Activated CD4-positive, alpha-beta T cell treated with anti-CD3 and anti-CD28 coated beads, Interleukin-2, amount 50 U/mL, for 16 hours (primary cell): ENCODE measurements around the gene GLIS2.
A peak's percentile ranks its signal among the peaks of the same experiment; 100 is the strongest.

Experiments used
- DNase-seq: peaks from one replicate; pipeline ENCODE4 v3.0.0-alpha.2; 2020

Gene GLIS2

DNA sequence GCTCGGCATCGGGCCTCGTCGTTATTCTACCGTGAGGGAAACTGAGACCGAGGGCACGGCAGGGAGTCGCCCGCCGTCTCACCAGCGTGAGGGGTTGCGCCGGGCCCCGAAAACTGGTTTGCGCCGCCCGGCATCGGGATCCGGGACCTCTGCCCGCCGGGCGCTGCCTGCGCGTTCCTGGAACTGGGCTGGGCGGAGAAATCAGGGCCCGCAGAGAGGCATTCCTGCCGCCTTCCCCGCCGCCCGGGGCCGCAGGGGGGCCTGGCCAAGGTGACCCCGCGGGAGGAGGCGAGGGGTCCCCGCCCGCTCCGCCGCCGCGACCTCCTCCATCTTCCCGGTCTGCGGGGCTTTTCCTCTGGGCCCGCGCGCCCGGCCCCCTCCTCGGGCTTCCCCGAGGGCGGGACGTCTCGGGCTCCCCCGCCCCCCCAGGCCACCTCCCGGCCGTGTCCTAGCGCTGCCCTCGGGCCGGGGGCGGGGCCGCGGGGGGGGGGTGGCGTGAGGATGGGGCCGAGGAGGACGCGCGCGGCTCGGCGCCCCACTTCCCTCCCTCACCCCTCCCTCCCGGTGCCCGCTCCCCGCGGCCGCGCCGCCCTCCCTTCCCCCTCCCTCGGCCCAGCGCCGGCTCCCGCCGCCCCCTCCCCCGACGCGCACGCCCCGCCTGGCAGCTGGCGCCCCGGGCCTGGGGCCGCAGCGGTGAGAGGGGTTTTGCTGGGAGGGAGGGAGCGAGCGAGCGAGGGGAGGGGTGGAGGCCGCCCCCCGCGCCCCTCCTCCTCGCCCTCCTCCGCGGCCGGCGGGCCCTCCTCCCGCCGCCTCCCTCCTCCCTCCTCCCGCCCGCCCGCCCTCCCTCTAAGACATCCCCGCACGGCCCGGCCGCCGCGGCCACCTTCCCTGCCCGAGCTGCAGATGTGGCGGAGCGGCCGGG is at the start of gene GLIS2:
GLIS2 (plus strand) TSS at position 882 of the 922 bp plus-strand sequence. CDS start 16,214 bp downstream, outside the sequence.
- no peak for DNase-seq

DNA sequence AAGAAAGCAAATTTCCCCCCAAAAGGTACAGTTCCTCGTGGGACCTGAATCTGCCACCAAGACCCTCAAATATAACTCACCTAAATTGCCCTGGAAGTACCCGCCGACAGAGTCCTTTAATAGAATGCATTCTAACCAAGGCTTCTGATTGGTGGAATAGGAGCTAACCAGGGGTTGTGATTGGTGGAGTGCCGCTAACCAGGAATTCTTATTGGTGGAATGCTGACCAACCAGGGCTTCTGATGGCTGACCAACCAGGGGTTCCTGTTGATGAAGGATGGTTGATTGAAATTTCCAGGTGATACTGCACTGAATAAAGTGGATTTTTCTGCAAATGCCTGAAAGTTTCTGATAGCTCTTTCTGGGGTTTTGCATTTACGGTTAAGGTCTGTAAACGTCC is 49.5 kb upstream of the GLIS2 start:
- DNase-seq, result peak; percentile 14

DNA sequence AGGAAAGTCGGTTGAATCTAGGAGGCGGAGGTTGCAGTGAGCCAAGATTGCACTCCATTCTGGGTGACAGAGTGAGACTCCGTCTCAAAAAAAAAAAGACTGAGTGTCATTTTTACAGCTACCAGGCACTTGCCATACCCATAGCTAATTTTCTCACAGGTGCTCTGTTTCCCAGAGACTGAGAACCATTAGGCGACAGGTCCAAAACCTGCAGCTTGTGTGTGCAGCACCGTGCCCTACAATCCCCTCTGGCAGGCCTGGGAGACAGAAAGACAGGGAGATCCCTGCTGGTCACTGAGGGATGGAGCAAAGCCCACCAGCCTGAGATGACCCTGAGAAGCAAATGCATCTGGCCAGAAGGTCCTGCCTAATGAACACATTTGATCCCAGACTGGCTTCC is 45.8 kb upstream of the GLIS2 start:
- no peak for DNase-seq

DNA sequence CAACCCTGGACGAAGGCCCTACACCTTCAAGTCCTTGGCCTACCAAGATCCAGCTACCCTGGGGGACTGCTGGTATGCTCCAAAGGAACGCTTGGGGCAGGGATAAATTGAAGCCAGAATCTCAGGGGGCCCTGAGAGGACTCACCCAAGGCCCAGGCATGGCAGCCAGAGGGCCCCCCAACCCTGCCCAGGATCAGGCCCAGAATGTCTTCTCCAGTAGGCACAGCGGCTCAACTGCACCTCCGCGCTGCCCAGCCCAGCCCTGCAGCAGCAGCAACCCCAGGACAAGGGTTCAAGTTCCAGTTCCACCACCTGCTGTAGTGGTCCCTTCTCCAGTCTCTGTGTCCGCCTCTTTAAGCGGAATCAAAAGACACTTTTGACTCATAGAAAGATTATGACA is 45.3 kb upstream of the GLIS2 start:
- DNase-seq, result peak; percentile 4

DNA sequence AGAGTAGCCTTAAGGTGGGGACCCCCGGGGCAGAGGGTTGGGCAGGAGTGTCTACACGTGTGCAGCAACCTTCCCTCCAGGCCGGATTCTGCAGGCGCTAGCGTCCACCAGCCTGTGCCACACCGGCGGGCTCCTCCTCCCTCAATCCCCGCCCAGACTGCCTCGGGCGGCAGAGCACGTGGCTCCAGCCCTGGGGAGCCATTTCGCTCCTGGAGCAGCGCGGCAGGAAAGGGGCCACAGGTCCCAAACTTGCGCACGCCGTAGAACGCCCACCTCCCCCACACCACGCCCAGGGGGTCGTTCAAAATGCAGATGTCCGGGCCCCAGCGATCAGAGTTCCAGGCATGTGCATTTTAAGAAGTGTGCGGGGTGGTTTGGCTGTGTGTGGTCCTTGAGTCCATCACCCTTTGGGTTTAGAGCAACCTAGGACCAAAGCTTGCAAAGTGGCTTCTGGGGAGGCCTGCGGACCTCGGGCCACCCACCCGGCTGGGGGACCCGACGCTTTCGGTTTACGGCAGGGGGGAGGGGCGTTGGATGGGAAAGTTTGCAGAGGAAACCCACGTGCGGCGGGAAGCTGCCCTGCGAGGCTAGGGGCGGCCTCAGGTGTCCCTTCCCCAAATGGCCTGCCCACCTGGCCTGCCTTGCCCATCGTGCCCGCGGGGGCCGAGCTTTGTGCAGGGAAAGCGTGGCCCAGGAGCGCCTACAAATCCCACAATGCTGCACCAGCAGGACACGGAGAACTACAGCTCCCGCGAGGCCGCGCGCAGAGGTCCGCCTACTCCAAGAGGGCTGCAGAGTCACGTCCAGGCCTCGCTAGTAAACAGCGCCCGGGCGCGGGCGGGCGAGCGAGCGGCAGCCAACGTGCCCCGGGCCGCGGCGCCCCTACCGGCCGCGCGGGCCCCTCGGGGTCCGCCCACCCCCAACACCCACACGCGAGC is 44.4 kb upstream of the GLIS2 start:
- DNase-seq, result peak; percentile 94

DNA sequence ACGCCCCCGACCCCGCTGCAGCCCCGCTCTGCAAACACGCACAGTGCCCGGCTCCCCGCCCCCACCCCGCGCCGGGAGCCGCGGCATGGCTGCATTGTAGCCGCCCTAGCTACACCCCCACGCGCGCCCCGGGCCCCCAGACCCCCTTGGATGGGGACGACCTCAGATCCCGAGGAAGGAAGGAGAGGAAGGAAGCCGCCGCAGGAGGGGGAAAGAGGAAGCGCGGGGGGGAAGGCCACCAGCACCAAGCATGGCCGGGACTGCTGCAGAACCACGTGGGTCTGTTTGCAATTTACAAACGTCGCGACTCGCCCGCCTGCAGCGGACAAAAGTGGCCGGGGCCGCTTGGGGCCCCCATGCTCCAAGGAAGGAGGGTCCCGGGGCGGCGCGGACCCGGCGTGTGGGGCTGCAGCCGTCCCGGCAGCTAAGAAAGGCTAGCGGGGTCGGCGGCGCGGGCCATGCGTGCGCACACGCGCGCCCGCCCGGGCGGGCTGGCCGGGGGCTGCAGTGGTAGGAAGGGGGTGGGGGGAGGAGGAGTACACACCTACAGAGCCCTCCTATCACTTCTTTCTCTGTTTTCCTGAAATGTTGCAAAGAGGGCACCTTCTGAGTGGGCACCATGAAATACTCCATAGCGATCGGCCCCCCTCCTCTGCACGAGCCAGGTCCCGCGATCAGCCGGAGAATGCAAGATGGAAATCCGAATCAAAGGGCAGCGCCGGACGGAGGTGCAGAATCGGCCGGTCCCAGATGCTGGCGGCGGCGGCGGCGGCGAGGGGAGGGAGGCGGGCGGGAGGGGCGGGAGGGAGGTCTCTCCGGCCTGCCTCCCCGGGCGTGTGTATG is 43.5 kb upstream of the GLIS2 start:
- peak; percentile 50 for DNase-seq

DNA sequence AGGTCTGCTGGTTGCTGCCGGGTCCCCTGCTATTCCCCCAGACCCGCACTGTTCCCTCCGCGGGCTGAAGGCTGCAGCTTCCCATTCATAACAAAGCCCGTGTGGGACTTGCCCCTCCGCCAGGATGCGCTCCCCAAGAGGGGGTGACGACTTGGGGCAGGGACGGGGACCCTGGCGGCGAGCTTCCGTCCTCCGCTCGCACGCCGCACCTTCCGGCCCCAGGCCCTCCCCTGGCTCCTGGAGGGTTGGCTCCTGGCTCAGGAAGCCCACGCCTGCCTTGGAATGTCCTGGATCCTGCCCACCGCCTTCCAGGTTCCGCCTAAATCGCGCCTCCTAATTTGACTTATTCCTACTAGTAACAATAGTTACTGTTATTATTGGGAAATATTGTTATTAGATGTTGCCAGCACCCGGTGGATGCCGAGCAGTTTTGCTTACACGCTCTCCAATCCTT is 42.0 kb upstream of the GLIS2 start:
- peak; percentile 61 for DNase-seq

DNA sequence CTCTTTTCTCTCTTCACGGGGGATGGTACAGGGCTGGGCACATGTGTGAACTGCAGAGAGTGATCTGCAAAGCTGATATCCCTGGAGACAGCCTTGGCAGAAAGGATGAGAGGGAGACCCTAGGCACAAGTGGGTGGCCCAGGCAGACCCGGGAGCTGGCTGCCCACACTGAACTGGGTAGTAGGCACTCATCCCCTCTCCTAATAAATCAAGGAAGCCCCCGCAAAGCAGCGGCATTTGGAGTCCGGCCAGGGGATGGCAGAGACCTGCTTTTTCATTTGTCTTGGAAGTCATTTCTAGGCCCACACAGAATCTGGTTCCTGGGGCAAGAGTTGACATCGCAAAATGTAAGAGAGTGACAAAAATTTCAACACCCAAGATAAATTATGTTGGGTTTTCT is 40.0 kb upstream of the GLIS2 start:
- no peak for DNase-seq

DNA sequence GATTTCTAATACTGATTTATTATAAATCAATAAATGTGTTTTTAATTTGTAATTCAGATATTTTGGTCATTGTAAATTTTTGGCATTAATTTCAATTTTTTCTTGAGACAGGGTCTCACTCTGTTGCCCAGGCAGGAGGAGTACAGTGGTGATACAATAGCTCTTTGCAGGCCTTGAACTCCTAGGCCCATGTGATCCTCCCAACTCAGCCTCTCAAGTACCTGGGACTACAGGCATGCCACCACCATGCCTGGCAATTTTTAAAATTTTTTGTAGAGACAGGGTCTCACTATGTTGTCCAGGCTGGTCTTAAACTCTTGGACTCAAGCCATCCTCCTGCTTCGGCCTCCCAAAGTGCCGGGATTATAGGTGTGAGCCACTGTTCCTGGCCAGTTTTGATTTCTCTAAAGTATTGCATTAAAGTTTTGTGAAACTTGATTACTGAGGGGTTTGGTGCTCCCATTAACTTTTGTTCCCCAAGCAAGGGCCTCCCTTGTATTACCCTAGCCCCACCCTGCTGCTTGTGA is 37.8 kb upstream of the GLIS2 start:
- no peak for DNase-seq

DNA sequence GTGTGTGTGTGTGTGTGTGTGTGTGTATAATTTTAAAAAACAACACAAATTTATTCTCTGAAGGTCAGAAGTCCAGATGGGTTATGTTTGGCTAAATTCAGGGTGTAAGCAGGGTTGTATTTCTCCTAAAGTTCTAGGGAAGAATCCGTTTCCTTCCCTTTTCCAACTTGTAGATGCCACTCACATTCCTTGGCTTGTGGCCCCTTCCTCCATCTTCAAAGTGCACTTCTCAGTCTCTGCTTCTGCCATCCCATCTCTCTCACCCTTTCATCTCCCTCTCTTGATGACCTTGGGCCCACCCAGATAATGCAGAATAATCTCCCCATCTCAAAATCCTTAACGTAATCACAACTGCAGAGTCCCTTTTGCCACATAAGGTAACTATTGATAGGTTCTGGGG is 35.2 kb upstream of the GLIS2 start:
- no peak for DNase-seq

DNA sequence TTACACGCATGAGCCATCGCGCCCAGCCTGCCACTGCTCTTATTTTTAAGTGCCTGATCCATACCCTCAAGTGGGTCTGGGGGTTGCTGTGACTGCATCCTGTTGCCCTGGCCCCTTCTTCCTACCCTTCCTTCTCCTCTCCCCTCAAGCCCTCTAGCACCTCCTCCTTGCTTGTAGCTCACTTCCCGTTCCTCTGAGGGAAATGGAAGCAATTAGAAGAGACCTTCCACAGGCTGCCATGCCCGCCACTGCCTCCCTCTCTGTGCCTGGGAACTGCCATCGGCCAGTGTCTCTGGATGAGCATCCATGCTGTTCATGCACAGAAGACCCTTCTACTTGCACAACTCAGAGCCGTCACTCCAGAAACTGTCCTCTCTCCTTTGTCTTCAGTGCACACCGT is 32.4 kb upstream of the GLIS2 start:
- DNase-seq, result no peak

DNA sequence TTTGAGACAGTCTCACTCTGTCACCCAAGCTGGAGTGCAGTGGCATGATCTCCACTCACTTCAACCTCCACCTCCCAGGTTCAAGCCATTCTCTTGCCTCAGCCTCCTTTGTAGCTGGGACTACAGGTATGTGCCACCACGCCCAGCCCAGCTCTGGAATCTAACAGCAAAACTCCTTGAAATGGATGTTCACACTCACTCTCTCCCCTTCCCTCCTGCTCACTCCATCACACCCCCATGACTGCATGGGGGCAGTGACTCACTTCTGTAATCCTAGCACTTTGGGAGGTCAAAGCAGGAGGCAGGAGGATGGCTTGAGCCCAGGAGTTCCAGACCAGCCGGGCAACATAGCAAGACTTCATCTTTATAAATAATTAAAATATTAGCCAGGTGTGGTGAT is 31.9 kb upstream of the GLIS2 start:
- no peak for DNase-seq

DNA sequence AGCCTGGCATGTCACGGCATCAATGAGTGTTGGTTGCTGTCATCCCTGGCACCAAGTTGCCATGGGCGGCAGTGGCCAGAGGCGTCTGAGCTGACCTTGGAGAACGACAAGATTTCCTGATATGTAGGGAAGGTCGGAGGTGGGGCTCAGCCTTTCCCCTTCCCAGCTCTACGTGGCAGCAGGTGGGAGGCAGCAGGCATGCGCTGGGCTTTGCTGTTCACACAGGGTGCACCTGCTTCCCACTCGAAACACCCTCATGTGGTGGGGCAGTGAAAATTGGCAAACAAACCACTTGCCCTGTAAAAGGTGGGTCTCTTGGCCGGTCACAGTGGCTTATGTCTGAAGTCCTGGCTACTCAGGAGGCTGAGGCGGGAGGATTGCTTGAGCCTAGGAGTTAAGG is 30.7 kb upstream of the GLIS2 start:
- no peak for DNase-seq

DNA sequence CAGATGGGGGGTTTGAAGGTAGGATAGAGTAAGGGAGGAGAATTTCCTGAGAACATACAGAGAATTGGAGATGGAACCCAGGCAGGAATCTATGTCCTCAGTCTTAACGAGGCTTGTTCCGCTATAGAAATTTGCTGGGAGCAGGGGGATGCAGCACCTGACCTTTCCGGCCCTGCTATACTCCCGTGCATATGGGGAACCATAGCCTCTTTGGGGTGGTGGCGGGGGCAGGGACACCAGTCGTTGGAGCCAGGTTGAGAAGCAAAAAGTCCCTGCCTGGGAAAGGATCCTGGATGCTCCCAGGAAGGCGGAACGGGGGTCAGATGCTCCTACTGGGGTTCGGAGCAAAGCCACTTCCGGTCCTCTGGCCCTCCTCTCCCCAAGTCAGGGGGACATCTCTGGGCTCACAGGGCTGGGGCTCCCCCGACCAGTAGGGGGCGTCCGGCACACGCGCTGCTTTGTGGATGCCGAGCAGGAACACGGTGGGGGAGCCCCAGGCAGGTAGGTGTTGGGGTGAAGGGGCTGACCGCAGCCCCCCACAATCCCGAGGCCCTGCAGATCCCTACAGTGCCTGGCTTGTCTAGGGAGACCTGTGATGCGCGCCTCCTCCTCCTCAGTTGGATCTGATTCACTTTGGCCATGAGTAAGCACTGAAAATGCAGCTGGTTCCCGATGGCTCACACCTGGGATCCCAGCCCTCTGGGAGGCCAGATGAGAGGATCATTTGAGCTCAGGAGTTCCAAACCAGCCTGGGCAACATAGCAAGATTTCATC is 27.5 kb upstream of the GLIS2 start:
- peak; percentile 80 for DNase-seq

DNA sequence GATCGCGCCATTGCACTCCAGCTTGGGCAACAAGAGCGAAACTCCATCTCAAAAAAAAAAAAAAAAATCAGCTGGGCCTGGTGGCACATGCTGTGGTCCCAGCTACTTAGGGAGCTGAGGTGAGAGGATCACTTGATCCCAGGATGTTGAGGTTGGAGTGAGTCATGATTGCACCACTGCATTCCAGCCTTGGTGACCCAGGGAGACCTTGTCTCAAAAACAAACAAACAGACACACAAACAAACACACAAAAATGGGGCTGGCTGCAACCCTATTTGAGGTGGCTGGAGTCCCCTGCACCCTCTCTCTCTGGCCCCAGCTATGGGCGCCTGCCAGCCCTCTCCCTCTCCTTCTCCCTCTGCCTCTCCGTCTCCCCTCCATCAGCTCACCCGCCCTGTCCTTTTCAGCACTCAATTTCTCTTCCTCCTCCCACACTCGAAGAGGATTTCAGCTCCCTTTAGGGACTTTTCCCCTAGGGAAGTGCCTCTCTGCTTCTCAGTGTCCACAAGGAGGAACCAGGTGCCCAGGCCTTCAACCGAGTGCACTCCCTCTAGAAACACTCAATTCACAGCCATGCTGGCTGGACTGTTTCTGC is 25.5 kb upstream of the GLIS2 start:
- DNase-seq, result no peak

DNA sequence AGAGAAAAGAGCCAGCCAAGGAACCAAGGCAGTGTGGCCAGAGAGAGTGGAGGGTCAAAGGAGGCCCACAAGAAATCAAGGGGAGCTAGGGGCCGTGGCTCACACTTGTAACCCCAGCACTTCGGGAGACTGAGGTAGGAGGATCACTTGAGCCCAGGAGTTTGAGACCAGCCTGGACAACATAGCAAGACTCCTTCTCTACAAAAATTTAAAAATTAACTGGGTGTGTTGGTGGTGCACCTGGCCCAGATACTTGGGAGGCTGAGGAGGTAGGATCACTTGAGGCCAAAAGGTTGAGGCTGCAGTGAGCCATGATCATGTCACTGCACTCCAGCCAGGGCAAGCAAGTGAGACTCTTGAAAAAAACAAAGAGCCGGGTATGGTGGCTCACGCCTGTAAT is 24.2 kb upstream of the GLIS2 start:
- no peak for DNase-seq

DNA sequence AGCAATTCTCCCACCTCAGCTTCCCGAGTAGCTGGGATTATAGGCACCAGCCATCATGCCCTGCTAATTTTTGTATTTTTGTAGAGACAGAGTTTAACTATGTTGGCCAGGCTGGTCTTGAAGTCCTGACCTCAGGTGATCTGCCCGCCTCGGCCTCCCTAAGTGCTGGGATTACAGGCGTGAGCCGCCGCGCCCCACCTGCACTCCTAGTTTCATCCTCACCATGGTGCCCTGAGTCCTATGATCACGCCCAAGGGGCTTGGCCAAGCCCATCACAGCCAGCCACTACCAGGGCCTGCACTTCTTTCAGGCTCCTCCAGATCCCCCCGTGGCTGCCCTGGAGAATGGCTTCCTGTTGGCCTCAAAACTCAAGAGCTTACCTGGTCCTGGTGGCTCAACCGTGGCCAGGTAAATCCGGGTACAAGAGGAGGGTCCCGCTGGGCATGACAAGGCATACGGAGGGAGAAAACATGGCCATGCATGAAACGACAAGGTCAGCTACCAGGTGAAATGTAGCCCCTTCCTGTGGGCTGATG is 22.6 kb upstream of the GLIS2 start:
- no peak for DNase-seq

DNA sequence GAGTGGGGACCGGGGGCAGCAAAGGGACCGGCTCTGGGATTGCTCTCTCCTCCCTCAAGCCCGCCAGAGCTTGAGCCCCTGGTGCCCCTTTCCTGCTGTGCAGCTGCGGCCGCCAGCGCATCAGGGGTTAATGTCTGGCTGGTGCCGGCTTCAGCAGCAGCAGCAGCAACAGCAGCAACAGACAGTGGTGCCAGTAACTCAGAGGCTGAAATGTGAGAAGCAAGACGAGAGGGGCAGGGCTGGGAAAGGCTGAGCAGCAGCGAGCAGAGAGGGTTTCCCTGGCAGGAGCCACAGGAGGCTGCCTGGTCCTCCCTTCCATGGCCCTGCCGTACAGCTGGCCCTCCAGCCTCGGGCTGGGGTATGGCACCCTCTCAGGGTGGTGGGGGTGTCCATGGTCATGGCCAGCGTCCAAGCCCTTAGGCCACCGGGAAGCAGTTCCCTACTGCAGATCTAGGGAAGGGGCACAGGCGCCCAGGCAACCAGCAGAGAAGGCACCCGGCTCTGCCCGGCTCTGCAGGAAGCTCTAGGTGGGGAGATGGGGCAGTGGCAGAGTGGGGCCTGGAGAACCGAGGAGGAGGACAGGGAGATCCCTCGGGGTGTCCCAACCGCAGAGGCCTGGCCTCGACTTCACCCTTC is 21.9 kb upstream of the GLIS2 start:
- no peak for DNase-seq

DNA sequence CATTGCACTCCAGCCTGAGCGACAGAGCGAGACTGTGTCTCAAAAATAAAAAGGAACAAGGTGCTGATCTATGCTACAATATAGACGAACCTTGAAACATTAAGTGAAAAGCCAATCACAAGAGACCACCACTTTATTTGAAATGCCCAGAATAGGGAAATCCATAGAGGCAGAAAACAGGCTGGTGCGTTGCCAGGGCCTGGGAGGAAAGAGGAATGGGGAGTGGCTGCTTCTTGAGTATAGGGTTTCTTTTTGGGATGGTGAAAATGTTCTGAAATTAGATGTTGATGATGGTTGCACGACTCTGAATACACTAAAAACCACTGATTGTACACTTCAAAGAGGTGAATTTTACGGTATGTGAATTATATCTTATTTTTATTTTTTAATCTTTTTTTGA is 20.3 kb upstream of the GLIS2 start:
- no peak for DNase-seq

DNA sequence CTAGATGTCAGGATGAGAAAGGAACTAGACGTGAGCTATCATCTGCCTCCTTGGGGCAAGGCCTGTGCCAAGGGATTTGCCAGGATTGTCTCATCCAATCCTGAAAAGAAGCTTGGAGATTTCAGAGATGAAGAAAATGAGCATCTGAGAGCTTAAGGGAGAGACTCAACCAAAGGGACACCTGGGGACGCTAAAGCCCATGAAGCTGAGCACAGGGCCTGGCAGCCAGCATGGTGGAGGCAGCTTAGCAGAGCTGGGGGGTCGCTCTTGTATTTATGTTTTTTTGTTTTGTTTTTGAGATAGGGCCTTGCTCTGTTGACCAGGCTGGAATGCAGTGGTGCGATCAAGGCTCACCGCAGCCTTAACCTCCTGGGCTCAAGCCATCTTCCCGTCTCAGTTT is 18.4 kb upstream of the GLIS2 start:
- DNase-seq, result no peak
